IPS-11a (cell line): Measurements from ENCODE around the gene UVRAG.
"Not testable (repeated sequence)": the region's sequence is repeated elsewhere in the genome, so short reads cannot be mapped to it uniquely, and the experiment has no call there.

Source experiments
- H3K4me3 ChIP-seq: one replicate; pipeline ENCODE4 v1.5.1; 2013; ENCODE audit warnings: low read depth, low read length, control low read depth

The UVRAG gene

GRCh38 chr11:75836417-75836816 is 21.4 kb downstream of the UVRAG start:
- H3K4me3 ChIP-seq: no peak overlapping the region

- no peak overlapping the region for H3K4me3 ChIP-seq
These were observed 24.8 kb downstream of the UVRAG start for GRCh38 chr11:75839851-75840250.

GRCh38 chr11:75840522-75840921 is 25.5 kb downstream of the UVRAG start:
- no peak overlapping the region for H3K4me3 ChIP-seq

DNA sequence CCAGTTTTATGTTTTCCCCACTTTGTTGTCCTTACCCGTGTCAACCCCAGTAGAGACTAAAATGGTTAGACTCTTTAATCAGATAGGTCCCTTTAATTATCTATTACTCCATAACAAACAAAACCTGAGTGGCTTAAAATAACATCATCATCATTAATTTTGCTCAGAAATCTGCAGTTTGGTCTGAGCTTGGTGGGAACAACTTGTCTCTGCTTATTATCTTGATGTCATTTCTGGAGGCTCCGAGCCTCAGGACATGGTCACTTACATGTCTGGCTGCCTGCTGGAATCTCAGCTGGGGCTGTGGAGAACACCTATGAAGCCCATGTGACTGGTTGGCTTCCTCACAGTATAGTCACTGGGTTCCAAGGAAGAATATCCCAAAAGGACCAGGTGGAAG is 26.7 kb downstream of the UVRAG start:
- H3K4me3 ChIP-seq: no peak overlapping the region

DNA sequence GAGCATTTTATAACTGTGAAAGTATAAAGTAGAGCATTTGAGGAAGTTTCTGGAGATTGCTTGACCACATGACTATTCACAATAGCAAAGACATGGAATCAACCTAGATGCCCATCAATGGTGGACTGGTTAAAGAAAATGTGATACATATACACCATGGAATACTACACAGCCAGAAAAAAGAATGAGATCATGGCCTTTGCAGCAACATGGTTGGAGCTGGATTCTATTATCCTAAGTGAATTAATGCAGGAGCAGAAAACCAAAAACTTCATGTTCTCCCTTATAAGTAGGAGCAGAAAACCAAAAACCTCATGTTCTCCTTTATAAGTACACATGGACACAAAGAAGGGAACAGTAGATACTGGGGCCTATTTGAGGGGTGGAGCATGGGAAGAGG is 30.3 kb downstream of the UVRAG start:
- H3K4me3 ChIP-seq: no peak overlapping the region

- H3K4me3 ChIP-seq: no peak overlapping the region
These were observed 34.9 kb downstream of the UVRAG start for GRCh38 chr11:75849894-75850293.

DNA sequence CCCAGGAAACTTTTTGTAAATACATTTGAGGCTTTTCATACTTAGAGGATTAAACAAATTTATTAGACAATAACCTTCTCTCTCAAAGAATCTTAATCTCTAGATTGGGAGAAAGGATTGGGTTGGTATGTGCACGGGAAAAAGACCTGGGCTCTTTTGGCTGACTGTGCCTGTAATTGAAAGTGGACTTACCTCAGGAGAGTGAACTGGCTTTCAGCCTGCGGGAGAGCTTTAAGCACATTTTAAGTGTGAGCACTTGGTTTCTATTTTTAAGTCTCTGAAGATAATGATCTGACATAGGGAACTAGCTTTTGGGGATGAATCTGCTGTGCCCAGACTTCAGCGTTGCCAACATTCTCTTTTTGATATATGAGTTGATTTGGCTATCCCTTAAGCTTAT is 35.8 kb downstream of the UVRAG start:
- H3K4me3 ChIP-seq: no peak overlapping the region

DNA sequence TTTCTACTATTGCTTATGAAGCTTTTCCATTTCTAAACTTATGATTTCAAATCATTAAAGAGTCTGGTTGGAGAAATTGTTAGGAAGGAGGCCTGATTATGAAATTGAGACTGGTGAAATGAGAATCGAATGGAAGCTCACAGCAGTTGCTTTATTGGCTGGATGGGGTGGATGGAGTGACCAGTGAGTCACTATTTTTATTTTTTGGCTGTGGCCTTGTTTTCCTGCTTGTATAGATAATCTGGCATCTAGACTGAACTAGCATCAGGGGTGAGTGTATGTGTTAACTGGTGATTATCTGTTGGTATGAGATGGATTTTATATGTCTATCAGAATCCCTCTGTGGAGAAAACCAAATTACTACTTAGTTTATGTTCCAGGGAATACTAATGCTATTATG is 36.2 kb downstream of the UVRAG start:
- H3K4me3 ChIP-seq: no peak overlapping the region

DNA sequence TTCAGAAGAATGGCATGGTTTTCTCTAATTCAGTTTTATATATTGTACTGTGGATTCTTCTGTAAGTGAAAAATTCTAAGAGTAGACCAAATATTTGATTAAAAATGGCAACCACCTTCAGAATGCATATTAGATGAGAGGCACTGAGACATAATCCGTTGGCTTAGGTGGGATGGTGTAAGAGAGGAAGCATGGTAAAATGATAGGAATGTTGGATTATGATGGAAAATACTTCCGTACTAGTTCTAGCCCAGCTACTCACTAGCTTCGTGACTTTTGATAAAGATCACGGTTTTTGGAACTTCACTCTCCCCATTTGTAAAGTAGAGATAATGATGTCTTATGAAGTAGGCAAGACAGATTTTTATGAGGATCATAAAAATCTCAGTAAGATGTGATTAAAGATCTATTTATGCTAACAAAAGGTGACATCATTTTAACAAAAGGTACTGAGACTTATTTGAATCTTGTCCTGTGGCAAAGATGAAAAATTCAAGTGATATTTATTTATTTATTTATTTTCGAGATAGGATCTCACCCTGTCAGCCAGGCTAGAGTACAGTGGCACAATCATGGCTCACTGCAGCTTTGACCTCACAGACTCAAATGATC is 37.5 kb downstream of the UVRAG start:
- H3K4me3 ChIP-seq: no peak overlapping the region

- not testable (repeated sequence) for H3K4me3 ChIP-seq
These were observed 38.6 kb downstream of the UVRAG start for GRCh38 chr11:75853563-75853962.

- H3K4me3 ChIP-seq: no peak overlapping the region
These were observed 39.0 kb downstream of the UVRAG start for GRCh38 chr11:75853971-75854370.

DNA sequence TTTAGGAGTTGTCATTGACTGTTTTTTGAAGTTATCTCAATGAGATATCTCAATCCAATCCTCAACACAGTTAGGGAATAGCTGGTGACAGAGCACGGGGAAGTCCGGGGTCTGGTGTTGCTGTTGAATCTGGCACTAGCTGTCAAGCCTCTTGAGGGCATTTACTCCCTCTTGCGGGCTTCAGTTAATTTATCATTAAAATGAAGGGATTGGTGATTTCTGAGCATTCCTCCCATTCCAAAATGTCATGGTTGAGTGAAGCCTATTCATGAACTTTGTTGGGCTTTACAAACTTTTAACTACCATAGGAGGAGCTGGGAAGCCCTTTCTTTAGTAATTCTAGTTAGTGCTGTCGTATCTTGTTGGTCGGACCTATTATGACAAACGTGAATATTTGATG is 40.2 kb downstream of the UVRAG start:
- no peak overlapping the region for H3K4me3 ChIP-seq

DNA sequence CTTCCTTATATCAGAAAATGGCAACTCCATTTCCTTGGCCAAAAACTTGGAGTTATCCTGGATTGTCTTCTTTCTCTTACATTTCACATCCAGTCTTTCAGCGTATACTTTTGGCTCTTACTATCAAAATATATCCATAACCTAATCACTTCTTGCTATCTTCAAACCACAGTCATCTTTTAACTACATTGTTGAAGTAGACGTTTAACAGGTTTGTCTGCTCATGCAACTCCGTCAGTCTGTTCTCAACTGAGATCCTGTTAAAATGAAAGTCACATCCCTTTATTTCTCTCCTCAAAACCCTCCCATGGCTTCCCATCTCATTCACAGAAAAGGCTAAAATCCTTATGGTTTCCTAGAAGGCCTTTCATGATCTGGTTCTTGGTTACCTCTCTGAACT is 41.9 kb downstream of the UVRAG start:
- no peak overlapping the region for H3K4me3 ChIP-seq

- H3K4me3 ChIP-seq: no peak overlapping the region
These were observed 43.0 kb downstream of the UVRAG start for GRCh38 chr11:75858042-75858441.

DNA sequence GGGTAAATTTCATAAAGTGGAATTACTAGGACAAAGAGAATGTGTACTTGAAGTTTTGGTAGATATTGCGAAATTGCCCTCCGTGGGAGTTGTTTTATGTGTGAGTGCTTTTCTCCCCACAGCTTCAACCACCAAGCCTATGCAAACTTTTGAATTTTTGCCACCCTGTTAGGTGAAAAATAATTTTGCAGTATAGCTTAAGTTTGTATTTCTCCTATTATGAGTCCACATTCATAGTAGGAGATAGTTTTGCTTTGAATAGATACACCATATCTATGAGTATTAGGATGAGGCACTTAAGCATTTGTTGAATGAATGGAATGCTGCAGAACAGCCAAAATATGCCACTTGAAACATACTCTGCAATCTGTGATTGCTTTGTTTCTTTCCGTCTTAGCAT is 43.6 kb downstream of the UVRAG start:
- H3K4me3 ChIP-seq: no peak overlapping the region

- no peak overlapping the region for H3K4me3 ChIP-seq
These were observed 44.6 kb downstream of the UVRAG start for GRCh38 chr11:75859614-75860013.

DNA sequence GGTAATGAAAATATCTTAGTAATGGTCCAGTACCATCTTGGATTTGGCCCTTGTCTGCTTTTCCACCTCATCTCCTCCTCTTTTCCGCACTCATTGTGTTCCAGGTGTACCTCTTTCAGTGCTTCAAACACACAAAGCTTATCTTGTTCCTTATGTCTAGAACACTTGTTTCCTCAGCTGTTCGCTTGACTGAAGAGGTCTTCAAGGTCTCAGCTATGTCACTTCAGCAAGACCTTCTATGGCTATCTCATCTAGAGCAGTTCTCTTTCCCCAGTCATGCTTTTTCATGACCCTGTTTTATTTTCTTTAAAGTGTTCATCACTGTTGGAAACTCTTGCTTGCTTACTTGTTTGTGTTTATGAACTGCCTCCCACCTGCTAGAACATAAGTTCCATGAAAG is 47.4 kb downstream of the UVRAG start:
- no peak overlapping the region for H3K4me3 ChIP-seq

- no peak overlapping the region for H3K4me3 ChIP-seq
These were observed 52.9 kb downstream of the UVRAG start for GRCh38 chr11:75867778-75868374.

GRCh38 chr11:75868990-75869389 is 54.0 kb downstream of the UVRAG start:
- no peak overlapping the region for H3K4me3 ChIP-seq

- no peak overlapping the region for H3K4me3 ChIP-seq
These were observed 54.8 kb downstream of the UVRAG start for GRCh38 chr11:75869661-75870455.

DNA sequence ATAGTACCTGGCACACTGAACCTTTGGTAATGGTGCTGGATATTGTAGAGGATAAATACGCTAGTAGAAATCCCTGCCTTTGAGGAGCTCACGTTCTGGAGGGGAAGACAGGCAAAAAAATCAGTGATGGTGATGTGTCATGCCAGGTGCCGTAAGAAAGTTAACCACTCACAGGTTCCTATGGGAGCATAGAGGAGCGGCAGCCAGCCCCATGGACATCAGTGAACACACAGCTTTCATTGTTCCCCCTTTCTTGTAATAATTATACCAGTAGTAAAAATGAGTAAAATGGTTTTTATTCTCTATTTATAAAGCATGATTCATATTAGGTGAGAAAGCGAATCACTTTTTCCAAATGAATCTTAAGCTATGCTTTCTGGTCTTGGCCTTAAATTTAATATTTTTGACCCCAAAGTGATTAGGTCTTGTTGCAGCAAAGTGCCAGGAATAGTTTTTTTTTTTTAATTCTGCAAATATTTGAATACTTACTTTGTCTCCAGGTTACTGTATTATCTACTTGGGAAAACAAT is 57.9 kb downstream of the UVRAG start:
- H3K4me3 ChIP-seq: no peak overlapping the region
